ENCODE measurements around the gene PUM1.
A peak's percentile ranks its signal among the peaks of the same experiment; 100 is the strongest.

The PUM1 gene

DNA sequence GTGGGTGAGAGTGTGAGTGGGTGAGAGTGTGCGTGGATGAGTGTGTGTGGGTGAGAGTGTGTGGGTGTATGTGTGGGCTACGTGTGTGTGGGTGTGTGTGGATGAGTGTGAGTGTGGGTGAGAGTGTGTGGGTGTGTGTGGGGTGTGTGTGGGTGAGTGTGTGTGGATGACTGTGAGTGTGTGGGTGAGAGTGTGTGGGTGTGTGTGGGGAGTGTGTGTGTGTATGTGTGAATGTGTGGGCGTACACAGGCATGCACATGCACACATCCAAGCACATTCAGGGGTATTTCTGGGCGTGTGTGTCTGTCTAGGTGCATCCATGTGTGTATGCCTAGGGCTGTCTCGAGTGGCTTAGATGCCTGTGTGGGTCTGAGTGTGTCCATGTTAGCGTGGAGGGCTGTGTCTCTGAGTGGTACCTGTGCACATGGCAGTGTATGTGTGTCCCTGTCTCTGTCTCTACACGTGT is 171.0 kb downstream of the PUM1 start:
- peak; percentile 95 for FAIRE-seq
- DNase-seq (ENCODE audit: low spot score), result no peak

DNA sequence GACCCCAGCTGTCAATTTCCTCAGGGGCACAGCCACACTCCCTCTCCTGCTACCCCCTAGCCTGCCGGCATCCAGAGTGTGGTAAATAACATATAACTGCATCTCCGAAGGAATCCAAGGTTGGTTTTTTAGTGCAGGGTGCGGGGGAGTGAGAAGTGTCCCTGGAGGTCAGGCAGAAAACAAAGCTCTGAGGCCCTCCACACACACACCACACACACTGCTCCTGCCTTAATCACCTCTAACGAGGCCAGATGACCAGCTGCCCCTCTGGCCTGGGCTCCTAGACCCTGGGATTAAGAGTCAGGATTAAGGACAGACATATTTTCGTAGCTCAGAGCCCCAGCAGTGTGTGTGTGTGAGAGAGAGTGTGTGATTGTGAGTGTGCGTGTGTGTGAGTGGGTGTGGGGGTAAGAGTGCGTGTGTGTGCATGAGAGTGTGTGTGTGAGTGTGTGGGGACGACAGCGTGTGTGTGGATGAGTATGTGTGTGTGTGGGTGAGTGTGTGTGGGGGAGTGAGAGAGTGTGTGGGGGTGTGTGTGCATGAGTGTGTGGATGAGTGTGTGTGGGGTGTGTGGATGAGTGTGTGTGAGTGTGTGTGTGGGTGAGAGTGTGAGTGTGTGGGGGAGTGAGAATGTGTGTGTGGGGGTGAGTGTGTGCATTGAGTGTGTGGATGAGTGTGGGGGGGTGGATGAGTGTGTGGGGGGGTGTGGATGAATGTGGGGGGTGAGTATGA is 171.6 kb downstream of the PUM1 start:
- FAIRE-seq (no peak), DNase-seq (ENCODE audit: low spot score) (no peak)

GRCh38 chr1:30892671-30893073 is 172.8 kb downstream of the PUM1 start:
- FAIRE-seq (no peak), DNase-seq (ENCODE audit: low spot score) (no peak)

- FAIRE-seq (no peak), DNase-seq (ENCODE audit: low spot score) (no peak)
Measured at GRCh38 chr1:30891227-30891552, 174.3 kb downstream of the PUM1 start.

GRCh38 chr1:30890502-30891226 is 174.9 kb downstream of the PUM1 start:
- DNase-seq (ENCODE audit: low spot score) (no peak), FAIRE-seq (no peak)

GRCh38 chr1:30889511-30889910 is 176.0 kb downstream of the PUM1 start:
- FAIRE-seq (no peak), DNase-seq (ENCODE audit: low spot score) (no peak)

GRCh38 chr1:30888975-30889374 is 176.5 kb downstream of the PUM1 start:
- no peak for FAIRE-seq
- no peak for DNase-seq (ENCODE audit: low spot score)

DNA sequence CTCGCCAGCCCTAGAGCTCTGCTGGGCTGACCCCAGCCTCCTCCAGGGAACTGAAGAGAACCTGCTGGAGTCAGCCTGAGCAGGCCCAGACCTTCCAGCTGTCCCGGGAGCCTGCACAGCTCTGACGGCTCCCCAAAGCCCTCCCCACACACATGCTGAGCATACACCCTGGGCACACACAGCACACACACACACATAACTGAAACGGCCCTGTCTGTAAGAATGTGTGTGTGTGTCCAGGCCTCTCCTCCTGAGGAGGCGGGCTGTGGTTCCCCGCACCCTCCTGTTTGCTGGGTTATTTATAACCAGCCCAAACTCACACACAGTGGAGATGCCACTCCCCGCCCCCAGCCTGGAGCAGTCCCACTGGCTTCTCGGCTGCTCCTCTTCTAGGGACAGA is 177.1 kb downstream of the PUM1 start:
- FAIRE-seq (no peak), DNase-seq (ENCODE audit: low spot score) (peak; percentile 35)

- FAIRE-seq (no peak), DNase-seq (ENCODE audit: low spot score) (peak; percentile 38)
Measured at GRCh38 chr1:30887485-30888315, 177.8 kb downstream of the PUM1 start.

DNA sequence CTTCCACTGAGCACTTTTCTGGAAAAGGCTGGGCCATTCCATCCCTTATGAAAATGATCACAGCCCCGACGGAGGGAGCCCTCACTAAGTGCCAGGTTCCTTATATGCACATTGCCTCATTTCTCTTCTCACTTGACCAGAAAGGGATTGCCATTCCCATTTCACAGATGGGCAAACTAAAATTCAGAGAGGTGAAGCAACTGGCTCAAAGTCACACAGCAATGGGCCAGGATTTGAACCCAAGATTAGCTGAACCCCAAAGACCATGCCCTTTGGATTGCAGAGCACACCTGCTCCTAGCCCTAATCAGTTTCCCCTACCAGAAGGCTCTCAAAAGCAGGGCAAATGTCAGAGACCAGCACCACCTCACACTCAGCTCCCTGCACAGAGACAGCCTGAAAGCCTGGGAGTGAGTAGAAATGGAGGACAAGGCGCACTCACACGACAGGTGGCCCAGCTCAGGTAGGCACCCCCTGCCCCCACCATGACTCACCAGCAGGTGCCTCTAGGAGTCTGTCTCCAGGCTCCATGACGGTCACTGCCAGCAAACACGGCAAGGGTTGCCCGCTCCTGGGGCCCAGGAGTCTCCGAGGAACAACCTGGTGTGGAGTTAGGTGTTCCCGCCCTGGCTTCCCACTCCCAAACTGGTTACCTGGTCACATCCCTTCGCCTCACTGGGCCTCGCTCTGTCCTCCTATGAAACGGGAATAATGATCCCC is 178.6 kb downstream of the PUM1 start:
- DNase-seq (ENCODE audit: low spot score) (no peak), FAIRE-seq (peak; percentile 35)

DNA sequence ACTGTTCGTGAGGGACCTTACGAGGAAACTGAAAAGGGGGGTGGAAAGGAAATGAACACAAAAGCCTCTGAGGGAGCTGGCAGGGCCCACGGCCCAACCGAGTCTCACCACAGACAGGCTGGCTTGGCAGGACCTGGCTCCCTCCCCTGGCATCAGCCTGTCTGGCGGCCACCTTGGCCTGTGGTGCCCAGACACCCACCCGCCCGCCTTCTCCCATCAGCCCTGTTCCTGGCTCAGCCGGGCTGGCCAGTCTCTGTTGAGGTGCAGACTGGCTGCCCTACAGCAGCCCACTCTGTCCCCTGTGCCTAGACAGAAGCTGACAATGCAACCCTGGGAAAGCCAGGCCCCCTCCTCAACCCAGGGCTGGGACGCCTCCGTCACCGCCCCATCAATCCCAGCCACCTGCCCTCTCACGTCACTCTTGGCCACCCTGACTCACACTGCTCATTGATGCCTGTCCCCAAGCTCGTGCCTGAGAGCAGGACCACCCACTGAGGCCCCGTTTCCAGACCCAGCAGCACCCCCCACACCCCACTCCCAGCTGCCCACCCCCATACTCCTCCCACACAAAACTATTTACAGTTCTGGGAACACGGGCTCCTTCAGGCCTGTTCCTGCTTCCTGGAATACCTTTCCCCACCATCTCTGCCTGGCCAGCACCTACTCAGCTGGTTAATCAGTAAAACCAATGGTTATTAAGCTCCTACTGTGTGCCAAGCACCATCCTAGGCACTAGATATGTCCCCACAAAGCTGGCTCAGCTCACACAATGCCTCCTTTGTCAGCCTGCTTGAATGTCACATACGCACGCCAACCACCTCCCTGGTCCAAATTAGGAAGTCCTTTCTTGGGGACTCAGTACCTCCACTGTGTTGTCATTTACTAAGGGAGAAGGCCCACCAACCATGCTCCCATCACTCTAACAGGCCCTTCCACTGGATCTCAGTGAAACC is 179.7 kb downstream of the PUM1 start:
- DNase-seq (ENCODE audit: low spot score) (no peak), FAIRE-seq (peak; percentile 9)

DNA sequence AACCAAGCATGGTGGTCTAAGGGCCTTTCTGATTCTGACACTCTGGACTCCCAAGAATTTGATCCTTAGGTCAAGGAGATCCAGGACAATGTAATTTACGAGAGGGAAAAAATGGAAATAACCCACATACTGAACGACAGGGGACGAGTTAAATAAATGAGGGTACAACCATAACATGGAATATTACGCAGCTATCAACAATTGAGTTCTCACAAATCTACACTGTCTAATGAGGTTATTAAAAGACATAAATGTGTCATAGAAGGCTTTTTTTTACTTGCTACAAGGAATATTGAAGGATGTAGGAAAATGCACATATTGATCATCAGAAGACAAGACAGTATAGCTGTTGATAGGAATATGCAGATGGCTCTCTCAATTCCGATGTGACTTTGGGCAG is 180.8 kb downstream of the PUM1 start:
- FAIRE-seq (no peak), DNase-seq (ENCODE audit: low spot score) (no peak)

GRCh38 chr1:30883389-30884172 is 181.9 kb downstream of the PUM1 start:
- DNase-seq (ENCODE audit: low spot score) (no peak), FAIRE-seq (no peak)

DNA sequence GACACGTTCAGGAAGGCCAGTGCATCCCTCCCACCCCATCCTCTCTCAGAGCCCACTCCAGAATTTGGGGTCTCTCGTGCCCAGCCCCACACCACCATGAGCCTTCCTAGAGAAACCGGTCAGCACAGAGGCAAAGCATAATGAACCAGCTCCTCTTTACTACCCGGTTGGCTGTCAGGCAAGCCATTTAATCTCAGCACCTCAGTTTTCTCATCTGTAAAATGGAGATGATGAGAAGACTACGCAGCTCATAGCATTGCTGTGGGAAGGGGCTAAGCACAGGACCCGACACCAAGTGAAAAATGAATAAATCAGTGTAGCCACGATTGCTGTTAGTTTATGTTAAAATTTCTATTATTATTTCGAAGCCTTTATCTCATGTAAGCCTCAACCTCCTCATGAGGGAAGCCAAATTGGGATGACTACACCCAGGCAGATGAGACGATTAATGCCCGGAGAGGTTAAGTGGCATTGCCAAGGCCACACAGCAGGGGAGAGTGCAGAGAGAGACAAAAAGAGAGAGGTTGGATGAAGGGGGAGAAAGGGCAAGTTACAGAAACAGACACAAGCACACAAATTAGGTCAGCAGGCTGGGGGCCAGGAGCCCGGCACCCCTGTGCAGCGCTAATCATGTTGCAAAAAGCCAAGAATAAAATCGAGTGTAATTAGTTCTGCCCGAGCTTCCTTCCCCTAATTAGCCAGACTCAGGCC is 182.7 kb downstream of the PUM1 start:
- no peak for FAIRE-seq
- DNase-seq (ENCODE audit: low spot score), result no peak

Measured in urothelium cell line (cell line).